GM21360 (cell line): ENCODE measurements around the gene TMEM11.

Experiments used
- ATAC-seq: cut with Tn5 transposase; IDR thresholded peaks from one replicate; pipeline ENCODE4 v1.9.1; 2021; ENCODE audit warnings: mild to moderate bottlenecking, moderate library complexity; ENCODE audit not compliant: unreplicated experiment

Gene TMEM11

GRCh38 chr17:21186399-21187187 is 27.4 kb downstream of the TMEM11 start:
- ATAC-seq: no peak

- ATAC-seq: no peak
Observed at GRCh38 chr17:21185061-21185460, 28.9 kb downstream of the TMEM11 start.

GRCh38 chr17:21184570-21184969 is 29.4 kb downstream of the TMEM11 start:
- ATAC-seq: no peak

- no peak for ATAC-seq
Observed at GRCh38 chr17:21183468-21183867, 30.5 kb downstream of the TMEM11 start.

- ATAC-seq: no peak
Observed at GRCh38 chr17:21177854-21178600, 35.9 kb downstream of the TMEM11 start.

- no peak for ATAC-seq
Observed at GRCh38 chr17:21177401-21177800, 36.6 kb downstream of the TMEM11 start.

GRCh38 chr17:21176773-21177395 is 37.1 kb downstream of the TMEM11 start:
- no peak for ATAC-seq

GRCh38 chr17:21174713-21175112 is 39.2 kb downstream of the TMEM11 start:
- ATAC-seq: no peak

- no peak for ATAC-seq
Observed at GRCh38 chr17:21174186-21174585, 39.8 kb downstream of the TMEM11 start.

- no peak for ATAC-seq
Observed at GRCh38 chr17:21173543-21173942, 40.4 kb downstream of the TMEM11 start.

- ATAC-seq: no peak
Observed at GRCh38 chr17:21172846-21173245, 41.1 kb downstream of the TMEM11 start.

GRCh38 chr17:21171970-21172510 is 41.9 kb downstream of the TMEM11 start:
- ATAC-seq: no peak

- no peak for ATAC-seq
Observed at GRCh38 chr17:21171309-21171922, 42.5 kb downstream of the TMEM11 start.

- no peak for ATAC-seq
Observed at GRCh38 chr17:21170809-21171208, 43.2 kb downstream of the TMEM11 start.

GRCh38 chr17:21169496-21169895 is 44.5 kb downstream of the TMEM11 start:
- ATAC-seq: no peak

GRCh38 chr17:21168555-21168865 is 45.5 kb downstream of the TMEM11 start:
- ATAC-seq: no peak

GRCh38 chr17:21167303-21167702 is 46.7 kb downstream of the TMEM11 start:
- no peak for ATAC-seq

GRCh38 chr17:21166595-21167210 is 47.3 kb downstream of the TMEM11 start:
- no peak for ATAC-seq

- no peak for ATAC-seq
Observed at GRCh38 chr17:21165922-21166594, 47.9 kb downstream of the TMEM11 start.

- no peak for ATAC-seq
Observed at GRCh38 chr17:21164620-21165019, 49.3 kb downstream of the TMEM11 start.
